ENCODE data around the gene PARK7.

PARK7 gene

DNA sequence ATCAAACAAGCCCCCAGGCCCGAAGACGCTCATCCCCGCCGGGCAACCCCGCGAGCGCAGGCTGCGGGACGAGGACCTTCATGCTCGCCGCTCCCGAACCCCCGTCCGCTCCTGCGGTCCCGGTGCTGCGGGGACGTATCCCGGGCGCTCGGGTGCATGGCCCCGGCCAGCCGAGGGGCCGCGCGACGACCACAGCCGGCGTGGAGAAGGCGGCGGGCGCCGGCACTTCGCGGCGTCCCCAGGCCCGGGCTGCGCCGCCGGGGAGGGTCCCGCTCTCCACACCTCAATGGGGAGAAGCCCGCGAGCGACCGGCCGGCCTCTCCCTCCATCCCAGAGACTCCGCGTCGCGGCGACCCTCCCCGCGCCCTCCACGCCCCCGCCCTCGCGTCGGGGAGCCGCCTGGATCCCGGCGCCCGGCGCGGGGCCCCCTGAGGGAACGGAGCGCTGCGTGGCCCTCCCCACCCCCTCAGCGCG lies 64.2 kb downstream of the PARK7 start:
- DNase-seq: no peak

DNA sequence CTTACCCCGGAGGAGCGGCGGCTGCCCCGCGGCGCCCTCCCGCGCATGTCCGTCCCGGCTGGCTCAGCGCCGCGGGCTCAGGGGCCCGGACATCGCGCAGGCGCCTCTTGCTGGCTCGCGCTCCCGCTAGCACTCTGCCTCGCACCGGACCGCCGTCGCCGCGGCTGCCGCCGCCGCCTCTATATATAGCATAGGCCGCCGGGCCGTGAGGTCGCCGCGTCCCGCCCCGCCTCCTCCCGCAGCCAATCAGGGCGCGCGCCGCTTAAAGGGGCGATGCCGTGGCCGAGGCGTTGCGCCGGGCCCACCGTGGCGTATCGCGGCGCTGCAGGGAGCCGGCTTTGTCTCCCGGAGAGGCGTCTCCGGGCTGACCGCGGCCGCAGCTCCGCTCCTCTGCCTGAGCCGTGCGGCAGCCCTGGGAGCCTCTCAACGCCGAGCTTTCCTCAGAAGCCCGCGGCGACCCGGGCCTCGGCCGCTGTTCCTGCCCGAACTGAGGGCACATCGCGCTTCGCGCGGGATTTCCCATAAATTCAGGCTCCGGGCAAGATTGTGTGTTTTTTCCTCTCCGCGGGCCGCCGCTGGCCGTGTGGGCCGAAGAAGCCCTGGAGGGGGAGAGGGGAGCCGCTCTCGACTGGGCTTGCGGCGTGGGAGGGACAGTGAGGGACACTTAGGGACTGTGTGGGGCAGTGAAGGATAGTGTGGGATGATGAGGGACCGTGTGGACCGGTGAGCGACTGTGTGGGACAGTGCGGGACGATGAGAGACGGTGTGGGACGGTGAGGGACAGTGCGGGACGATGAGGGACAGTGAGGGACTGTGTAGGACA lies 64.9 kb downstream of the PARK7 start, which contains the start of gene ERRFI1:
Gene ERRFI1, minus strand, starts transcription at position 157 of the 823 bp plus-strand sequence. CDS start 10,690 bp downstream, outside the sequence.
- DNase-seq: peak; percentile 87

DNA sequence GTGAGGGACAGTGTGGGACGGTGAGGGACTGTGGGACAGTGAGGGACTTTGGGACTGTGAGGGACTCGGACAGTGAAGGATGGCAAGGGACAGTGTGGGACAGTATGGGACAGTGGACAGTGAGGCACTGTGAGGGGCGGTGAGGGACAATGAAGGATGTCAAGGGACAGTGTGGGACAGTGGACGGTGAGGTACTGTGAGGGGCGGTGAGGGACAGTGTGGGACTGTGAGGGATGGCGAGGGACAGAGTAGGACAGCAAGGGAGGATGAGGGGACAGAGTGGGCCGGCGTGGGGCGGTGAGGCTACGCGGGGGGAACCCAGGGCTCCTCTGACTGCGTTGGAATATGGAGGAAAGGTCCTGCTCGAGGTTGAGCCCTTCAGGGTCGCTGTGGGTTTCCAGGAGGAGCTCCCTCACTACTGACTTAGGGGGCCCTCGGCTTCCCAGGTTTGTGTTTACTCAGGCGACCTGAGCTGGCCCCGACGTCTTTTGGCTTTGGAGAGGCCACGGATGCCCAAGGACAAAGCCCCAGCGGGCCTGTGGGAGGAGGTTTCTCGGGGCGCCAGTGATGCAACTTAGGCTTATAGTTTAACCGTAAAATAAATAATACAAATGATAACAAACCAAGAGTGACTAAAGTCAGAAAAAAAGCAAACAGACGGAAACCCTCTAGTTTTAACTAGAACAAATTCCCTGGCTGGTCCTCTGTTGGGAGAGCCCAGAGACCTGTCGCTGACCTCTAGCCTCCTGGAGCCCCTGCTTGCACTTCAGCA lies 65.7 kb downstream of the PARK7 start:
- no peak for DNase-seq

DNA sequence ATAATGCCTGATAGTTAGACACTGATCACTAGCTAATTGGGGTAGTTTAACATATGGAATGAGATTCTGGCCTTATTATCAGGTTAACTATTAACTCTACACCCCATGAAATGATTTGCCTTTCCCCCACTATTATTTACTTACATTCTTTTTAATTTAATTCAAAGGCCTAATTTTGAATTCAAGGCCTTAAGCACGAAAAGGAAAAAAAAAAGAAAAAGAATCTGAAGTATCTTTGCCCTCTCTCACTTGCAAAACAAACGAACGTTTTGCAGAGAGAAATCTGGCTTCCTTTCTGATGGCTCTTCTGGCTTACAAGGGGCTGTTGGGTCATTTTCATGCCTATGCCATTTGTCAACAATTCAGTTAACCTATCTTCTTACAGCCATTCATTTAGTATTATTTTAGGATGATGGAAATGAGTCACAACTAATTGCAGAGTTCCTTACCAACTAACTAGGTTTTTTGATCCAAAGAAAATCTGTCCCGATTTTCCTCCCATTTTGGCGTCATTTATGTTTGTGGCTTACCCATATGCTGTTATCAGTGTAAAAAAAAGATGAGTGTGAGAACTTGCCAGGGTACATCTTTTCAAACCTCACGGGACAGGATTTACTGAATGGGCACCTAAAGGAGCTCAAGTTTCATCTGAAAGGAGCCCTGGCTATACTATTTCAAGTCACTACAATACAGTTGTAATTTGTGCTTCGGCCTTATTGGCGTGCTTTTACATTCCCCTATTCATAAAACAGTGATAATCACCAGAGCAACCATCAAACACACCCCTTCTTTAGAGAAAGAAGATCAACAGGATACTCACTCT lies 66.4 kb downstream of the PARK7 start:
- DNase-seq: peak; percentile 72

DNA sequence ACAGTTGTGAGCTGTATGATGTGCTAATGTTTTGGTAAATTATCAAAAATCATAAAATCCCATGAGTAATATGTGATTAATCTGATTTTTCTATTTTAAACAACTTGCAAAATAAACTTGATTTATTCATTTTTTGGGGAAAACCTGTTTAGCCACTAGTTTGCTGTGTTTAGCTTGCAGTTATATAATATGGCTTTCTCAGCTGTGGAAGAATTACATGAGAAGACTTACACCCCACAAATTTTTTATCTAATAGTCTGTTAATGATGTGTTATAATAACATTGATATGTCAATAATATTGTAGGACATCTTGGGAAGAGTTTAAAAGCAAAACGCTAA lies 67.0 kb downstream of the PARK7 start:
- DNase-seq: no peak

DNA sequence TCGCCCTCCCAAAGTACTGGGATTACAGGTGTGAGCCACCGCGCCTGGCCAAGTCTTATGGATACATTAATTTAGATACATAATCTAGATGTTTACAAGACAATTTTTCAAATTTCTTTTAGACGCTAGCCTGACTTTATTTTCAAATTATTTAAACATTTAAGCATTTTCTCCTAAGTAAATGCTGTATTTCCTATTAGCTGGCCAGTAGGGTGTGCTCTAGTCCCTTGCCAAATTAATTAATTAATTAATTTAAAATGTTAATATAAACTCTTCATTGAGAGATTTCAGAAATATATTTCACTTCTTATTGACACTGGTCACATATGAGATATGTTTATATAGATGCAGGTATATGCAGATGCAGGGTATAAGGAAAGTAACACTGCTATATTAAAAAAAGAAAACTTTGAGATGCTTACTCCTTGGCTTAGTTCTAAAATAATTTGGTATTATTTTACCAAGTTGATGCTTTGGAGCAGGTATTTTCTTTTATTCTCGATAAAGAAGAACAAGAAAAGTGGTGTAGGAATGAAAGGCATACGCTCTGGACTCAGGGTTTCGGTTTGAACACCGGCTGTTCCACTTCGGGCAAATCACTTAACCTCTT lies 69.8 kb downstream of the PARK7 start:
- DNase-seq: no peak

DNA sequence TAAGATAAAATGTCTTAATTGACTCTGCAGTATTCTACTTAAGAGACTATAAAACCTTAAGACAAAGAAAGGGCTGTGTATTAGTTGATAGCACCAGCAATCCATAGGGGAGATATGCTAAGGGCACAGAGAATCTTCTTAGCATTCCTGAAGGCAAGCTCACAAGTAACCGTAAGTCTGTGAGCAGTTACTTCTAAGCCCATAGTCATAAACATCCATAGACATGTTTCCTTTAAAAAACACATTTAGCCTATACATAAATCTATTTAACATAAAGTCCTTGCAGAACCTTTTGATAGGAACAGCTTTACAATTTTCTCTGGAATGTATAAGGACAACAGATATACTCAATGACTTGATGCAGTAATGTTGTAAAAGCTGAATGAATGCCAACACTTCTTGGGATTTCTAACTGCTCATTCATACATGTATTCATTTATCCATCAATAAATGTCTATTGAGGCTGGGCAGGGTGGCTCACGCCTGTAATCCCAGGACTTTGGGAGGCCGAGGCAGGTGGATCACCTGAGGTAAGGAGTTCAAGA lies 70.9 kb downstream of the PARK7 start:
- no peak for DNase-seq

DNA sequence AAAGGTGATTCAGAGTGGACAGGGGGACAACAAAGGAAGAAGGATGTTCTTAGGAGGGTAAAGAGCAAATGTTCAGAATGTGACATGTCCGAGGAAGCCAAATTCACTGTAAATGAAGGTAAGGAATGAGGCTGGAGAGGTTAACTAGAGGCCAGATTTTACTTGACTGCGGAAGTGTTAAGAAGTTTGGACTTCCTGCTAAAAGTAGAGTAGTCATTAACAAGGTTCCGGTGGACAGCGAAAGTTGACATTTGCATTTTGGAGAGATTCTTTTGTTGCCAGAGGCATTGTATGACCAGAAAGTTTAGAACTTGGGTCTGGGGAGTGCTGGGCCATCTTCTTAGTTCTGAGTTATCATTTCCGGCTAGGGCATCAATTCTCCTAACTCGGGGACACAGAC lies 71.8 kb downstream of the PARK7 start:
- DNase-seq: no peak

All from NCI-H226 (cell line).